ENCODE data around the gene JAK1. TPM values are rescaled to one million over a fixed set of nuclear protein-coding genes. Genes with fewer than 3 reads are reported as not detected.

JAK1 gene
- total and polyA plus RNA-seq, 2 donors (not counting 3 experiments of a cell fraction or from before 2014, with no cell fraction given): 68.8 to 177 TPM

GRCh38 chr1:64913361-64914015 lies 52.9 kb downstream of the JAK1 start:
- DNase-seq (ENCODE audit: low read depth, low spot score) (no peak), FAIRE-seq (peak; percentile 8)
- no peak overlapping the region for H2AFZ ChIP-seq (ENCODE audit: low read depth, low read length)
- no peaks in the 10 kb centered on the region for H3K9me3 ChIP-seq (replicated peaks; ENCODE audit: control insufficient read depth, insufficient read depth, low read length)
- no TSS peak for BruUV-seq (replicated peaks)
- no peaks in the 10 kb centered on the region for H3K27me3 ChIP-seq (ENCODE audit: control insufficient read depth in 2 of 2, insufficient read depth in 2 of 2, low read length in 2 of 2)
- CTCF ChIA-PET: interaction anchor here (1.0 kb wide), 1 partner anchor 9 kb away, joined by 5 read pairs; no protein-coding TSS in a partner anchor
- TF ChIP-seq JUN (IDR thresholded peaks at IDR 0.05; ENCODE audit: borderline replicate concordance, insufficient read depth, insufficient read length, low read depth) (no peak), EZH2 (IDR thresholded peaks at IDR 0.05; ENCODE audit: borderline replicate concordance, low read depth, low read length, severe bottlenecking) (no peak), FOS (IDR thresholded peaks at IDR 0.05; ENCODE audit: borderline replicate concordance, insufficient read depth, low read length) (no peak), POLR2AphosphoS5 (IDR thresholded peaks at IDR 0.05; ENCODE audit: insufficient read depth, low read depth, low read length) (no peak), GATA2 (IDR thresholded peaks at IDR 0.05; ENCODE audit: insufficient read depth, insufficient read length, low read depth, low read length) (no peak), MYC (IDR thresholded peaks at IDR 0.05; ENCODE audit: low read depth, low read length) (no peak)
- POLR2A ChIA-PET: no interaction called here
- dilution Hi-C loops (cut with MboI; ENCODE audit: extremely low pct_ligation_motif_present, low sequenced_read_pairs) (no loop called here), intact Hi-C loops (cut with micrococcal nuclease) (no loop called here)
- no peak overlapping the region for H3K4me2 ChIP-seq (ENCODE audit: insufficient read depth, low read length)
- H3K4me1 ChIP-seq (ENCODE audit: control insufficient read depth, extremely low read depth, insufficient read depth, low read length): peaks cover 30% of the 10 kb centered on the region
- no peaks in the 10 kb centered on the region for H3K36me3 ChIP-seq (ENCODE audit: control insufficient read depth in 2 of 2, extremely low read depth in 1 of 2, insufficient read depth in 2 of 2, low read length in 2 of 2)
- H3K9me1 ChIP-seq (replicated peaks; ENCODE audit: control insufficient read depth, extremely low read depth, insufficient read depth, low read length): no peaks in the 10 kb centered on the region
- peaks cover 3% of the 10 kb centered on the region for H4K20me1 ChIP-seq (replicated peaks; ENCODE audit: control insufficient read depth, extremely low read depth, insufficient read depth, low read length)
- H3K4me3 ChIP-seq (replicated peaks in 1 of 3; ENCODE audit: insufficient read depth in 1 of 3, low read depth in 1 of 3, low read length in 3 of 3): no peak overlapping the region
- peaks cover 89% of the 10 kb centered on the region for H3K79me2 ChIP-seq (ENCODE audit: control insufficient read depth, insufficient read depth, low read length)
- no peak overlapping the region for H3K9ac ChIP-seq (replicated peaks; ENCODE audit: extremely low read depth, insufficient read depth, low read length)
- H3K27ac ChIP-seq (ENCODE audit: insufficient read depth, low read depth, low read length): no peak overlapping the region

GRCh38 chr1:64912191-64912590 lies 54.2 kb downstream of the JAK1 start:
- ChIA-PET CTCF (interaction anchor here (1.0 kb wide), 1 partner anchor 10 kb away, joined by 5 read pairs; no protein-coding TSS in a partner anchor), POLR2A (no interaction called here)
- no peak overlapping the region for H3K9ac ChIP-seq (replicated peaks; ENCODE audit: extremely low read depth, insufficient read depth, low read length)
- peaks cover 3% of the 10 kb centered on the region for H4K20me1 ChIP-seq (replicated peaks; ENCODE audit: control insufficient read depth, extremely low read depth, insufficient read depth, low read length)
- no peak overlapping the region for H3K4me3 ChIP-seq (replicated peaks in 1 of 3; ENCODE audit: insufficient read depth in 1 of 3, low read depth in 1 of 3, low read length in 3 of 3)
- no peak overlapping the region for H3K4me2 ChIP-seq (ENCODE audit: insufficient read depth, low read length)
- H3K79me2 ChIP-seq (ENCODE audit: control insufficient read depth, insufficient read depth, low read length): peaks cover 95% of the 10 kb centered on the region
- intact Hi-C loops (cut with micrococcal nuclease) (no loop called here), dilution Hi-C loops (cut with MboI; ENCODE audit: extremely low pct_ligation_motif_present, low sequenced_read_pairs) (no loop called here)
- FAIRE-seq (no peak), DNase-seq (ENCODE audit: low read depth, low spot score) (no peak)
- H3K4me1 ChIP-seq (ENCODE audit: control insufficient read depth, extremely low read depth, insufficient read depth, low read length): peaks cover 17% of the 10 kb centered on the region
- H3K27me3 ChIP-seq (ENCODE audit: control insufficient read depth in 2 of 2, insufficient read depth in 2 of 2, low read length in 2 of 2): no peaks in the 10 kb centered on the region
- H3K27ac ChIP-seq (ENCODE audit: insufficient read depth, low read depth, low read length): no peak overlapping the region
- H3K36me3 ChIP-seq (ENCODE audit: control insufficient read depth in 2 of 2, extremely low read depth in 1 of 2, insufficient read depth in 2 of 2, low read length in 2 of 2): no peaks in the 10 kb centered on the region
- TF ChIP-seq EZH2 (IDR thresholded peaks at IDR 0.05; ENCODE audit: borderline replicate concordance, low read depth, low read length, severe bottlenecking): no peak
- TF ChIP-seq JUN (IDR thresholded peaks at IDR 0.05; ENCODE audit: borderline replicate concordance, insufficient read depth, insufficient read length, low read depth): no peak
- TF ChIP-seq MYC (IDR thresholded peaks at IDR 0.05; ENCODE audit: low read depth, low read length): no peak
- no peak for TF ChIP-seq POLR2AphosphoS5 (IDR thresholded peaks at IDR 0.05; ENCODE audit: insufficient read depth, low read depth, low read length)
- no peak for TF ChIP-seq FOS (IDR thresholded peaks at IDR 0.05; ENCODE audit: borderline replicate concordance, insufficient read depth, low read length)
- TF ChIP-seq CTCF (IDR thresholded peaks at IDR 0.05; ENCODE audit: extremely low read depth in 1 of 2, insufficient read depth in 1 of 2, low read depth in 1 of 2, low read length in 2 of 2): no peak
- no peak for TF ChIP-seq GATA2 (IDR thresholded peaks at IDR 0.05; ENCODE audit: insufficient read depth, insufficient read length, low read depth, low read length)
- no peak for TF ChIP-seq POLR2A (IDR thresholded peaks at IDR 0.05; ENCODE audit: low read depth, low read length)
- TF ChIP-seq, protein P1, sequence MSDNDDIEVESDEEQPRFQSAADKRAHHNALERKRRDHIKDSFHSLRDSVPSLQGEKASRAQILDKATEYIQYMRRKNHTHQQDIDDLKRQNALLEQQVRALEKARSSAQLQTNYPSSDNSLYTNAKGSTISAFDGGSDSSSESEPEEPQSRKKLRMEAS (IDR thresholded peaks at IDR 0.05; ENCODE audit: insufficient read depth, insufficient read length): no peak
- H3K9me3 ChIP-seq (replicated peaks; ENCODE audit: control insufficient read depth, insufficient read depth, low read length): no peaks in the 10 kb centered on the region
- no peak overlapping the region for H2AFZ ChIP-seq (ENCODE audit: low read depth, low read length)
- H3K9me1 ChIP-seq (replicated peaks; ENCODE audit: control insufficient read depth, extremely low read depth, insufficient read depth, low read length): no peaks in the 10 kb centered on the region
- BruUV-seq (replicated peaks): no TSS peak

Data from endothelial cell of umbilical vein (primary cell).